Heart left ventricle (tissue), 16 donors: ENCODE measurements around the gene STX8. TPM values are rescaled to one million over a fixed set of nuclear protein-coding genes. Genes with fewer than 3 reads are reported as not detected.

Experiments used
- ATAC-seq, 4 donors: fragments of 200-7000 bp; cut with Tn5 transposase; one replicate each; pipeline ENCODE4 v1.9.1; 2020 to 2022; ENCODE audit warnings: moderate library complexity in 4 of 4, mild to moderate bottlenecking in 3 of 4, moderate number of reproducible peaks in 1 of 4
- DNase-seq, 5 donors: peaks; one replicate each; pipeline ENCODE4 v3.0.0-alpha.2; 2020
- H3K27ac ChIP-seq, 12 donors: fragments of 200-600 bp; sonication (generic) in 4 of 12; one replicate each; pipeline versions ENCODE4 v1.5.0 to v1.8.0; 2016 to 2022; ENCODE audit warnings: mild to moderate bottlenecking in 2 of 12
- H3K27me3 ChIP-seq, 9 donors: fragments of 200-600 bp; sonication (generic) in 2 of 9; one replicate each; pipeline versions ENCODE4 v1.5.1 to v1.8.0; 2016 to 2022; ENCODE audit warnings: mild to moderate bottlenecking in 3 of 9
- H3K36me3 ChIP-seq, 9 donors: fragments of 200-600 bp; sonication (generic) in 2 of 9; one replicate each; pipeline versions ENCODE4 v1.5.0 to v1.8.0; 2018 to 2022; ENCODE audit warnings: mild to moderate bottlenecking in 2 of 9
- H3K4me1 ChIP-seq, 12 donors: fragments of 200-600 bp; sonication (generic) in 4 of 12; one replicate each; pipeline versions ENCODE4 v1.5.0 to v1.8.0; 2016 to 2022; ENCODE audit warnings: mild to moderate bottlenecking in 3 of 12
- H3K4me3 ChIP-seq, 12 donors: fragments of 200-600 bp; sonication (generic) in 4 of 12; one replicate each; pipeline versions ENCODE4 v1.5.0 to v1.8.0; 2017 to 2022; ENCODE audit warnings: mild to moderate bottlenecking in 9 of 12, moderate library complexity in 4 of 12
- H3K9me3 ChIP-seq, 12 donors: fragments of 200-600 bp; sonication (generic) in 4 of 12; one replicate each; pipeline versions ENCODE4 v1.5.0 to v1.8.0; 2016 to 2022; ENCODE audit warnings: mild to moderate bottlenecking in 1 of 12
- POLR2A ChIP-seq, 2 donors: fragments of 450-650 bp; IDR thresholded peaks; one replicate each; pipeline ENCODE4 v1.6.1; 2017; ENCODE audit warnings: antibody characterized with exemption in 2 of 2, mild to moderate bottlenecking in 2 of 2, moderate library complexity in 2 of 2
- WGBS, 4 donors: extraction: QIAGEN DNeasy Blood & Tissue Kit in 2 of 4; methylation state at CpG; one replicate each; pipeline versions ENCODE4 v1.1.5 to v1.1.7; 2013 to 2018; 5-methylcytosine and 5-hydroxymethylcytosine counted together
- intact Hi-C, 10 donors: fragments of 100-400 bp; cut with DNase I; formaldehyde crosslinking; loops; one replicate each; pipeline versions ENCODE4 v1.11.1 to v1.14.2; 2022
- polyA plus RNA-seq, 2 donors: library from polyadenylated mRNA; stranded (reverse); fragments of 200-250 nt; gene quantifications; one replicate each; pipeline ENCODE4 v1.2.3, GENCODE V29; 2013
- total RNA-seq, 9 donors: library from RNA; depleted of rRNA in 2 of 9; stranded (reverse); fragments of >200 nt in 2 of 9; fragmentation: NEBNext Ultra II Directional in 3 of 9; extraction: Animal tissue kit (Norgen Biotek cat#: 25700) in 3 of 9; gene quantifications; one replicate each; pipeline versions ENCODE4 v1.1.0 to v1.2.4, GENCODE V29; 2016 to 2023
- TF ChIP-seq, protein P1 (sequence below), 12 donors: fragments of 200-600 bp; sonication (generic) in 4 of 12; IDR thresholded peaks; one replicate each; pipeline versions ENCODE4 v1.5.0 to v1.8.0; 2018 to 2022; ENCODE audit warnings: antibody characterized with exemption in 12 of 12, mild to moderate bottlenecking in 5 of 12
- donor health status: ischemic (EF 13 %, LVEDD 7.1; RV severe dilation, severe dysfunction).
- donor health status: healthy with polysubstance abuse.
- donor health status: DM: no; HTN: yes; CAD: no.
- donor health status: DM: no; HTN: no; CAD: no.
- donor health status: ischemic (EF 25% LVEDD 6.9; RV normal size, moderate dysfunction).
- donor health status: ischemic (EF 25% LVEDD 5.7; RV mildly dilated, moderate dysfunction).
- donor health status: healthy.
- donor health status: DM: yes; HTN: yes; CAD: no.
- donor health status: ischemic (EF 35%, LVEDD 5.7; RV mildly dilated, moderate dysfunction).
- donor health status: nonischemic (EF 11% LVEDD 7.7; RV severe dilation, severe dysfunction).
- donor health status: DM: yes; HTN: yes; CAD: no.
- donor health status: PGD.
- donor health status: ischemic (EF 29% LVEDD 5.4; RV normal size, mild dysfunction).
- donor health status: nonischemic (EF 23%, LVEDD 6.1; RV moderate dilation, normal function).

Gene STX8
- total and polyA plus RNA-seq, 11 donors: 43.2 to 86.0 (median 62.3) TPM

DNA sequence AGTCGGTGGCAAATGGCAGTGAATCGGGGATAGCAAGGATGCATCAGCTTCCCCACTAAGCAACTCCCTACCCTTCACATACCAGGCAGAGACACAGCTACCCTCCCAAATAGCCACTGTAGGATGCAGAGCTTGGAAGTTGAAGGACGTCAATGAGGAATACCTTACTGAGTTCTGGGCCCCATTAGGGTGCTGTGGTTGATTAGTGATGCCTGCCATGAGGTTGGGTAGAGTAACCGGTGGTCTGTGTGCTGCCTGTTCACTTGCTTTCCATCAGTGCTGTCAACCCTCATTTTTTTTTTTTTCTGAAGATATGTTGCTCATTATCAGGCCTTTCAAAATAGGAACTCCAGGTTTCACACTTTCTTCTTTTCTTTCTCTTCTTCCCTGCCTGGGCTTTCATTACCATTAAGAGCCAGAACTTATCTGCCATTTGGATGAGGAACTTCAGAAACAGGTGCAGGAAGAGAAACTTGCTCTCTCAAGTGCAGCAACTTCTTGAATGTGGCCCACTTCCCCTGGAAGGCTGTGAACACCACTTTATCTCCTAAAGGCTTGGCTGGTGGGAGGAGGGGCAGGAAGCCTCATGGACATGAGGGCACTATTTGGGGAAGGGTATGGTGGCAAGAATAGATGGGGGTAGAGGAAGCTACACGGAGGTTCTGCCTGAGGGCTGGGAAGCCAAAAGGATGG lies 370.8 kb downstream of the STX8 start:
- Histone ChIP-seq H3K36me3 (no peaks in the 10 kb centered on the region), H3K27me3 (no peaks in the 10 kb centered on the region), H3K27ac (no peak overlapping the region), H3K4me3 (no peak overlapping the region), H3K9me3 (no peaks in the 10 kb centered on the region), H3K4me1 (peaks cover 0 to 12% (median 0%) of the 10 kb centered on the region in 12 donors)
- intact Hi-C loops: no loop called here
- WGBS, 4 donors: 73 to 84% (median 79%) methylated on average over 3 to 5 of the region's 5 CpGs
- TF ChIP-seq, protein P1, sequence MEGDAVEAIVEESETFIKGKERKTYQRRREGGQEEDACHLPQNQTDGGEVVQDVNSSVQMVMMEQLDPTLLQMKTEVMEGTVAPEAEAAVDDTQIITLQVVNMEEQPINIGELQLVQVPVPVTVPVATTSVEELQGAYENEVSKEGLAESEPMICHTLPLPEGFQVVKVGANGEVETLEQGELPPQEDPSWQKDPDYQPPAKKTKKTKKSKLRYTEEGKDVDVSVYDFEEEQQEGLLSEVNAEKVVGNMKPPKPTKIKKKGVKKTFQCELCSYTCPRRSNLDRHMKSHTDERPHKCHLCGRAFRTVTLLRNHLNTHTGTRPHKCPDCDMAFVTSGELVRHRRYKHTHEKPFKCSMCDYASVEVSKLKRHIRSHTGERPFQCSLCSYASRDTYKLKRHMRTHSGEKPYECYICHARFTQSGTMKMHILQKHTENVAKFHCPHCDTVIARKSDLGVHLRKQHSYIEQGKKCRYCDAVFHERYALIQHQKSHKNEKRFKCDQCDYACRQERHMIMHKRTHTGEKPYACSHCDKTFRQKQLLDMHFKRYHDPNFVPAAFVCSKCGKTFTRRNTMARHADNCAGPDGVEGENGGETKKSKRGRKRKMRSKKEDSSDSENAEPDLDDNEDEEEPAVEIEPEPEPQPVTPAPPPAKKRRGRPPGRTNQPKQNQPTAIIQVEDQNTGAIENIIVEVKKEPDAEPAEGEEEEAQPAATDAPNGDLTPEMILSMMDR (IDR thresholded peaks at IDR 0.05): no peak
- DNase-seq (no peak), ATAC-seq (no peak)

- Histone ChIP-seq H3K36me3 (no peaks in the 10 kb centered on the region), H3K9me3 (no peaks in the 10 kb centered on the region), H3K4me1 (peaks cover 0 to 12% (median 0%) of the 10 kb centered on the region in 12 donors), H3K4me3 (no peak overlapping the region), H3K27ac (no peak overlapping the region), H3K27me3 (no peaks in the 10 kb centered on the region)
- ATAC-seq: no peak
- no peak for DNase-seq
- intact Hi-C loops: no loop called here
- TF ChIP-seq POLR2A (IDR thresholded peaks at IDR 0.05): no peak
- TF ChIP-seq, protein P1 (IDR thresholded peaks at IDR 0.05): no peak
- WGBS, 4 donors: 53 to 69% (median 66%) methylated on average over 3 of the region's 3 CpGs
Measured at GRCh38 chr17:9203771-9204425, 371.7 kb downstream of the STX8 start.

DNA sequence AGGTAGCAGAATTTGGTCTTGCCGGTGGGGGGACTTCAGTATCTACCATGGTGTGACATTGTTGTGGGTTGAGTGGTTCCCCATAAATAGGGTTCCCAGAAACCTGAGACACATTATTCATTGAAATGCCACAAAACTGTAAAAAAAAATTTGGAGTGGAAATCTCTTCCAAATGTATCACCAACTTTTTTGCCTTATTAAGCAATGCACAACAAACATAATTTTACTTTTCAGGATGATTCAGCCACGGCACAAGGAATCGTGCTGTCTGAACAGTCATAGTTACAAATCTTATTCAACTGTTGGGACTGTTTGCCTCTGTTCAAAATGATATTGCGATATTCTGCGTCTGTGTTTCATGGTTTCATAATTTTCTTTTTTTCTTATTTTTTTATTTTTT lies 373.1 kb downstream of the STX8 start:
- H3K4me1 ChIP-seq: peaks cover 0 to 12% (median 0%) of the 10 kb centered on the region in 12 donors
- no peak for ATAC-seq
- no peaks in the 10 kb centered on the region for H3K27me3 ChIP-seq
- H3K36me3 ChIP-seq: no peaks in the 10 kb centered on the region
- H3K27ac ChIP-seq: no peak overlapping the region
- intact Hi-C loops: no loop called here
- DNase-seq: no peak
- 86 to 95% (median 94%) methylated on average over 5 of the region's 5 CpGs for WGBS, 4 donors
- TF ChIP-seq POLR2A (IDR thresholded peaks at IDR 0.05): no peak
- TF ChIP-seq, protein P1 (IDR thresholded peaks at IDR 0.05): no peak
- no peak overlapping the region for H3K4me3 ChIP-seq
- no peaks in the 10 kb centered on the region for H3K9me3 ChIP-seq

GRCh38 chr17:9200699-9201359 lies 374.8 kb downstream of the STX8 start:
- intact Hi-C loops: no loop called here
- Histone ChIP-seq H3K27me3 (no peaks in the 10 kb centered on the region), H3K36me3 (no peaks in the 10 kb centered on the region), H3K9me3 (no peaks in the 10 kb centered on the region), H3K4me3 (no peak overlapping the region), H3K27ac (no peak overlapping the region), H3K4me1 (peaks cover 0 to 7% (median 0%) of the 10 kb centered on the region in 12 donors)
- ATAC-seq (no peak), DNase-seq (no peak)
- 82 to 92% (median 88%) methylated on average over 5 of the region's 5 CpGs for WGBS, 4 donors
- TF ChIP-seq POLR2A (IDR thresholded peaks at IDR 0.05): no peak
- TF ChIP-seq, protein P1 (IDR thresholded peaks at IDR 0.05): no peak
